ENCODE measurements around the gene CCDC12. TPM values are rescaled to one million over a fixed set of nuclear protein-coding genes. Genes with fewer than 3 reads are reported as not detected.

Gene CCDC12
- total RNA-seq, 1 donor from 2014 or later: 35.6 TPM

DNA sequence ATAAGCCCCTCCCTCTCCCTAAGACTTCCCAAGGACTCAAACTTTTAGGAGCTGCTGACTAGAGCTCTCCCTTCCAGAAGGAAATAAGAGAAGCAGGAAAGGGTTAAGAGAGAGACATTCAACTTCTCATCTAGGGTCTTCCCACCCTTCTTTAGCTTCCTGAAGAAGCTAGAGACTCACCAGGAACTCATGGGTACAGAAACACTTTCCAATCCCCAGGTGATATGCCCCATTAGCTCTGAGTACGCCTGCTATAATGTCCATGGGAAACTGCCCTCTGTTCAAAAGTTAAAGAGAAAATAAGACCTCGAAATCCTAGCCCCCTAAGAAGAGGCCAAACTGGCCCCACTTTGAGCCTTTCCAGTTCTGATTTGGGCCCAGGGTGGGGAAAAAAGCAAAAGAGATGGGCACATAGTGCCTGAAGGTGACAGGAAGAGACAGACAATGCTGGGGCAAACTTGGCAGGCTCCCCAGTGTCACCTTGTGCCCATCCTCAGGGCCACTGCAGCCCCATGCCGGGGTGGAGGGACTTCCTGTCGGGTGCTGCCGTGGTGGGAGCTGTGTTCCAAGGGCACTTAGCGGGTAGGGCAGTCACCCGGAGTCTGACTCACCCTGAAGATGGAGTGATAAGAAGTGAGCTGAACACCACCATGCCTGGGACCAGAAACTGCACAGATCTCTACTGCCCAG is 29.5 kb downstream of the CCDC12 start:
- peak; percentile 76 for DNase-seq (ENCODE audit: low spot score)
- intact Hi-C loops (cut with DNase I): no loop called here

DNA sequence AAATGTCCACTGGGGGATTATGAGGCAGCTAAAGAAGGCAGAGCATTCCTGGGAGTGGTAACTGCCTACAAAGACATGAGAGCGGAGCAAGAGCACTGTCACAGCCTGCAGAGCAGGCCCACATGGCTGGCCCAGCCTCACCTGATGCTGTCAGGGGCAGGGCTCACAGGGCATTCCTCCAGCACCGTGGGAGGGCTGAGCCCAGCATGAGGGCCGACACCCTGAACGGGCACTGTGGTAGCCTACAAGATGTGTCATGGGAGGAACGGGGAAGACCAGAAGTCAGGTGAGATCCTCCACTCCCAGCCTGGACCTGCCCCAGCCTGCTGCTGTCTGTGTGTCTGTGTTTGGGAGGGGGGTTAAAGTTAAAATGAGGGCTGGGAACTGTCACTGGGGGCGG is 30.1 kb downstream of the CCDC12 start:
- intact Hi-C loops (cut with DNase I): no loop called here
- no peak for DNase-seq (ENCODE audit: low spot score)

DNA sequence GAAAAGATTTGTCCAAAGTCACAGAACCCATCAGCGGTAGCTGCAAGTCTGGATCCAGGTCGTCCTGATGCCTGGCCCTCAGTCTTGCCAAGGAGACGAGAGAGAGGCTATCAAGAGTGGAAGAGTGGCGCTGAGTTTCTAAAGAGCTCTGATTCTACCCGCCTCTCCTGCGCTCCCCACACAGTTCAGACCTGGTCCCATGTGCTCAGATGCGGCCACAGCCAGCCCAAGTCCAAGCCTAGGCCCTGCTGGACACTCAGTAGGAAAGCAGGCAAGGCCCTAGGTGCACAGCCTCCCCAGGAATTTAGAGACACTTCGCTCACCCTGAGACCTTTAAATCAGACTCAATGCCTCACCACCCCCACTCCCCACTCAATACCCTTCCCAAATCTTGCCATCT is 32.4 kb downstream of the CCDC12 start:
- peak; percentile 71 for DNase-seq (ENCODE audit: low spot score)
- intact Hi-C loops (cut with DNase I): no loop called here

DNA sequence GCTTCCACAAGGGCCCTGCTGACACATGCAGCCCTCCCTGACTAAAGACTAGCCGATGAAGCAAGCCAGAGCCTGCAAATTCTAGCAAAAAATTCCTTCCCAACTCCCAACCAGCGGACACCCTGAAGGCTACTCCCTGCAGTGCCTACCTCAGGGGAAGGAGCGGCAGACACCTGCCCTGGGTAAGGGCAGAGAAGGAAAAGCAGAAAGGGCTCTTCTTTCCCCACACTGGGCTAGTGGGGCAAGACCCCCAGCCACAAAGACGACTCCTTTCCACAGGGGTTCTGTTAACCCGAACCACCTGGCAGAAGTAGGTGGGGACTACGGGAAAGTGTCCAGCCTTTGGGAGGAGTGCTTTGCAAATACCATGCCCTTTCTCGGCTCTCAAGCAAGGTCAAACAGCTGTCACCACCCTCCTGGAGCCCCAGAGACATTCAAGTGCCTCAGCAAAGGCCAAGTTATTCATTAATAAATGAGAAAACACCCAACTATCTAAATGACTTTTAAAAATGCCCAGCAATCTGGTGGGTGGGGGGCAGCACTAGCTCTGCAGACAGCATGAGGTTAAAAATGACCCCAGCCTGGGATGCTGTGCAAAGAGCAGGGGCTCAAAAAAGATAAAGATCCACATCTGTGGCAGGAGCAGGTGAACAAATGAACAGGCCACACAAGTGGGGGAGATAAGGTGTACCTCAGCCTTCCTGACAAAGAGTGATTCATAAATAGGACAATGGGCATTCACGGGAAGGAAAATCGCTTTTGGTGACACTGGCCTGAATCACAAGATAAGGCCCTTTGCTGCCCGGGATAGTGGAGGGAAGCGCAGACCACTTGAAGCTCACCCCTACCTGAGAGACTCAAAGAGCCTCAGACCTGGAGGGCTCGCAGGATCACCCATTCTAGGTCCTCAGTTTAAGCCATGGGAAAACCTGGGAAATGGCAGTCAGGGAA is 33.0 kb downstream of the CCDC12 start:
- peak; percentile 74 for DNase-seq (ENCODE audit: low spot score)
- intact Hi-C loops (cut with DNase I): no loop called here

DNA sequence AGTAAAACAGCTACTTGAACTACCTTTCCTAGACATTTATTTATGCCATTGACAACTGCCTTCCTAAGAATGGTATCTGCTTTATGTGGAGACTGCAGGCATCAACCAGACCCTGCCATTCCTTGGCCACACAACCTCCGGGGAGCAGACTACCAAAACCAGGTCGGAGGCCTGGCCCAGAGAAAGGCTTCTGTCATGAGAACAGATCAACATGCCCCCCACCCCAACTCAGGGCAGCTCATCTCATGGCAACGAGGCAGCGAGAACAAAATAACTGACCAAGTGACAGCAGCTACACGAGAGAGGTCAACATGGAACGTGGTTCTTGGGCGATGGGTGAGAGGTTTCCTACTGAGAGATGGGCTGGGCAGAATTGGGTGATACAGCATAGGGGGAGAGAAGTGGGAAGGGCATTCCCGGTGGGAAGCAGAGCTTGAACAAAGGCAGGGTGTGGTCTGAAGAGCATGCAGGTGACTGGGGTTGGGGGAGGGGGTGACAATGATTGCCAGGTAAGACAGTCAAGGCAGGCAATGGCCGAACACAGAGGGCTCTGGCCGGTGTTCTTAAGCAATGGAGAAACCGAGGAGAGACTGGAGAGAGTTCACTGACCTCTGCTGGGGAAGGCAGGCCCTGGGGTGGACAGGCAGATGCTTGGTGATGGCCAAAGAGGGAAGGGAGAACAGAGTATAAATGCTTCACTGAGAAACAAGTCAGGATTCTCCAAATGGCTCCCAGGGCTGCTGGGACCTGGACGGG is 33.9 kb downstream of the CCDC12 start:
- intact Hi-C loops (cut with DNase I): no loop called here
- no peak for DNase-seq (ENCODE audit: low spot score)

DNA sequence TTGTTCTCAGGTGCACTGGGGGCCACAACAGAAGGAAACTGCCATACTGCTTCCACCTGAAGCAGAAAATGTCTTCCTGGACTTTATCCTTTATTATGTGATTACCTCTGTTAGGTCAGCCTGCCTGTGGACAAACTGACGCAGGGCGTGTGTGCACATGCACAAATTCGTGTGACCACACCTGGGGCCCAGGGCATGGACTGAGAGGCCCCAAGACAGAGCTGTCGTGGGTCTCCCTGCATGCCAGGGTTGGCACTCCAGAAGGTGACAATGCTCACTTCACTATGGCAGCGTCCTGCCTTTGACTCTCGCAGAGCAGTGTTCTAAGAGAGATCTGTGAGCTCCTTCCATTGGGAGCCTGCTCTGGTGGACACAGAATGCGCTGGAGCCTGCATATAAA is 34.5 kb downstream of the CCDC12 start:
- intact Hi-C loops (cut with DNase I): no loop called here
- no peak for DNase-seq (ENCODE audit: low spot score)

DNA sequence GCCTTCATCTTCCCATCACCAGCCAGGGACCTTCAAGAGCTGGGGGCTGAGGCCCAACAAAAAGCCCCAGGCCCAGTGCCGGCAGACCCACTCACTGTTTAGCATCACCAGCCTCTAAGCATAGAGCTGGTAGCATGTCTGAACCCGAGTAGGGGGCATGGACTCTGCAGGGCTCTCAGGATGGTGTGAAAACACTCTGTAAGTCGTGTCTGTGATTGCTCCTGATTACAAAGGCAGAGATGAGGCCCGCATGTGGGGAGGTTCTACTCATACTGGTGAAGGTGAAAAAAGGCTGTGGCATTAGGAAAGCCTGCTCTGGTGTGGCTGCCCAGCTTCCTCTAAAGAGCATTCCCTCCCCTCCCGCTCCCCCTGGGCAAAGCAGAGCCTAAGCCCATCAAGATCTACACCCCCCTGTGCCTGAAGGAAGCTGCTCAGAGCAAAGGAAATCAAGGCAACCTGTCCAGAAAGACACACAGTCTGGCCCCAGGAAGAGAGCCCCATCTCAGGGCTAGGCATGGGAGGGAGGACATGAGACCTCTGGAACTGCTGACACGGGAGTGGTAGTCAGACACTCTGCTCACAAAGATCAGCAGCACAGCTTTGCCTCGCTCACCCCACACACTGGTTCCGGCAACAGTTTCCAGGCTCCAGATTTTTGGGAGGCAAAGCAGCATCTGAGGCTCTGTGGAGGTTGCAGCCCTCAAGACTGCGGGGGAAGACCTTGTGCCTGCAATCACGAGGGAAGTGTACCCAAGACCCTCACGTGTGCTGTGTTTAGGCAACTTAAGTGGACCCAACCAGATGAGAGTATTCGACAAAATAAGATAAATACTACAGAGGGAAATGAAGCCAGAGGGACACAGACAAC is 36.7 kb downstream of the CCDC12 start:
- peak; percentile 12 for DNase-seq (ENCODE audit: low spot score)
- intact Hi-C loops (cut with DNase I): no loop called here

DNA sequence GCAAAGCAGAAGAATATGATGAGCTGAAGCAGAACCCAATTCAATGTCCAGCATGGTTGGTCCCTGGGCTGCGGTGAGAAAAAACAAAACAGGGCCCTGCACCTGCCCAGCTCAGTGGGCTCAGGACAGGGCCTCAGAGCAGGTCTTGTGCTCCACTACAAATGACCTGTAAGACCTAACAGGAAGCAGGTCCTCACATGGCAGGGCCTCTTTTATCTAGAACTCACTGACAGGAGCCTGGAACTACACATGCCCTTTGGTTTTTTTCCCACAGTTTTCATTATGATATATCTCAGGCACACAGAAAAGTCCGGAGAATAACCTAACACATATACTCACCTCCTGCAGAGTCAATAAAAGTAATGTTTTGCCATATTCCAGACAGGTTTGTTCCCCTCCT is 38.4 kb downstream of the CCDC12 start:
- intact Hi-C loops (cut with DNase I): no loop called here

DNA sequence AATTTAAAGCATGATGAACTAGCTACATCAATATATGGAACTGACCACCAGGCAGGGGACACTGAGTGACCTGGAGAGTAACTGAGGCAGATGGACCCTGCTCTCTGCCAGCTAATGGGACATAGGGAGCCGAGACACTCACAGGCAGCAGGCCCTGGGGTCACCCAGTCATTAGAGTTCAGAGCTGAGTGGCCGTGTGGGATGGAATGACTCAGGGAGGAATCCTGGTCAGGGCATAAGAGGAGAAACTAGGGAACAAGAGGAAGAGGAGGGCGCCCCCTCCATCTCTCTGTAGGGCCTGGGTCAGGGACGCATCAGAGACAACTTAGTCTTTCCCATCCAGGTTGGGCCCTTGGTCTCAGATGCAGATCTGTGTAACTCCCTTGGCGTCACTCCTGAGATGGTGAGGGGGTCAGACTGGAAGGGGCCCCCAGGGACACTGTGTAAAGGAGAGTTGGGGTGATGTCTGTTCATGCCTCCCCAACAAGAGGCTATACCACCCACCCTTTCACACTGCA is 39.8 kb downstream of the CCDC12 start:
- intact Hi-C loops (cut with DNase I): no loop called here

More for the DNA sequence above, 38.4 kb downstream of the CCDC12 start:
- no peak for DNase-seq (ENCODE audit: low spot score)

DNA sequence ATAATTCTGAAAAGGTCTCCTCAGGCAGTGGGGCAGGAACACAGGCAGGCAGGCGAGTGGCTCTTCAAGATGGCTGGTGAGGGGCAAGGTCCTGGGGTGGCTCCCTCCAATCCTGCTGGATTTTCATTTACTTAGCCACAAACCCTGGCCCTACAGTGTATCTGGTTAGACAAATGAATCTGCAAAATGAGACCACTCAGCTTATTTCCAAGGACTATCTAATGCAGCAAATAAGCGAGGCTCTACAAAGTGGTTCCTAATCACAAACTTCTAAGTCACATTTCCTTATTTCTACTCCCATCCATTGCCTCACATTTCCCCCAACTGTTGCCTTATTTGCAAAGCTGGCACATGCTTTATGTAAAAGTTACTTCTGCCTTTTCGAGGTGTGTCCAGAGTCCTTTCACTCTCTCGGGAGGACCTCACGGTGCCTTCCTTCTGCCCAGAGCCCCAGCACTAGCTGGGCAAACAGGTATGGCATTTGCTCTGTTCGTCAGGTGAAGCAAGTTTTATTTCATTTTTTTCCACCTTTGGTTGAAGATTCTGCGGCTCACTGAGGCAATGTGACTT is 40.5 kb downstream of the CCDC12 start:
- peak; percentile 70 for DNase-seq (ENCODE audit: low spot score)
- intact Hi-C loops (cut with DNase I): loop anchor here (2.0 kb wide), 1 partner anchor 43 kb away; the partner anchor contains the start of gene NBEAL2

More for the DNA sequence above, 39.8 kb downstream of the CCDC12 start:
- DNase-seq (ENCODE audit: low spot score): peak; percentile 74

DNA sequence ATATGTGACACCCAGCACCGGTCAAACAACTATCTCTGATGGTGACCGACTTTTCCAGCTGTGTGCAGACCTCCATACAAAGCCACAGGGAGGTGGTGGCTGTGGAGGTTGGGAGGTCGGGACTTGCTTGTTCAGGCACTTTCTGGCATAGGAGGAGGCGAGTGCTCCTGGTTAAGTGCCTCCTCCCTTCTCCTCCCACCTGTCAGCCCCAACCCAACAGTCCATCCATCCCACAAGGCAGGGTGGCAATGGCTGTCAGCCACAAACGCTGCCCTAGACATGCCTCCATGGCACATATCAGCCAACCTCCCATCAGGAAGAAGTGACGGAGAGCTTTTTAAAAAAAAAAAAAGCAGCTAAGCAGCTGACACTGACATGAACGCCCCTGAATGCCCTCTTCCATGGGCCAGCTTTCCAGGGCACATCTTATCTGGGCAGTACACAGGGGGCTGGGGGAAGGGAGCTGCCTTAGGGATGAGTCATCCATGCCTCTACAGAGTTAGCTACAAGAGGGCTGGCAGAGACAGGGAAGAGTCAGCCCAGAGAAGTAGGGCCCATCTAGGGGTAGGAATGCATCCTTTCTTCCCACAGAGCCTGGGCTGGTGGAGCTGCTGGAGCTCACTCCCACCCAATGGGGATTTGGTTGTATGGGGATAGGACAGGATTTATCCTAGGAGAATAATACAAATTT is 41.2 kb downstream of the CCDC12 start:
- intact Hi-C loops (cut with DNase I): loop anchor here (2.0 kb wide), 1 partner anchor 43 kb away; the partner anchor contains the start of gene NBEAL2
- peak; percentile 91 for DNase-seq (ENCODE audit: low spot score)

DNA sequence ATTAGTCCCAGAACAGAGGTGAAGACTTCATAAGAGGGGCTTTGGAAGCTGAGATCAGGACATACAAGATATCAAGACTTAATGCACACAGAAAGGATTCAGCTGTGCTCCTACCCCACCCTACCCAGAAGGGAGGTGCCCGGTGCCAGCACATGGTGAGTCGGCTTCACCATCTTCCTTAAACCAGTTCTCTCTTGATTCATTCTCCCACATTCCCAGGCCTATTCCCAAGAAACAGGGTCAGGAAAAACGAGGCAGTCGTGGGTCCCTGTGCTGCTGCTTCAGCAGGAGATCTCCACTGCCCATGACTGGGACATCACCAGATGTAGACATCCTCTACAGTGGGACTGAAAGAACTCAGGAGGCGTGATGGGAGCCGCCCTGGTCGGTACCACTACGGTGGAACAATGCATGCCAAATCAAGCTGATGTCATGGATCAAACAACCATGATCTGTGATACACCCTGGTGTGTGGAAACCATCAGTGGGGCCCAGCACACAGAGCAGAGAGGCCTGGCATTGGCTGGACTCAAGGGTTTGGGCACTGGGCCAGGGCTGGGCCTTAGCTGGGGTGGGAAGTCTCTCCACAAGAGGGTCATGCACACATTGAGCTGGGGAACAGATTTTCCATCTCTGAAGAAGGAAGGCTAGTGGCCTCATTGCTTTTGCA is 41.9 kb downstream of the CCDC12 start:
- intact Hi-C loops (cut with DNase I): loop anchor here (2.0 kb wide), 1 partner anchor 44 kb away; the partner anchor contains the start of gene NBEAL2
- DNase-seq (ENCODE audit: low spot score): peak; percentile 84

DNA sequence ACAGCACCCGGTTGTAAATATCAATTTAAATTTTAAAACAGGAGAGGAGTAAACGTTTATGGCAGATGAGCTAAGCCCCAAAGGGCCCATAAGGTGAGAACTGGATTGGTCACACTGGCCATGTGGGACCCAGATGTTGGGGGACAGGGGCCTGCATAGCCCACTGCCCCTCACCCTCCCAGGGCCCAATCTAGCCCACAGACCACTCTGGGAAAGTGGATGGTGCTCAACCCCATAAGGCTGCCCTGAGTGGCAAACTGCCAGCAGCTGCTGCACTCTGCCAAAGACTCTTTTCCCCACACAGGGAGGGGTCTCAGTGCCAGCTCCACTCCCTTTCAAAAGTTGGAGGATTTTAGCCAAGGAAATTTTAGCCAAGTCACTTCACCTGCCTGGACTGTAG is 42.5 kb downstream of the CCDC12 start:
- peak; percentile 75 for DNase-seq (ENCODE audit: low spot score)

DNA sequence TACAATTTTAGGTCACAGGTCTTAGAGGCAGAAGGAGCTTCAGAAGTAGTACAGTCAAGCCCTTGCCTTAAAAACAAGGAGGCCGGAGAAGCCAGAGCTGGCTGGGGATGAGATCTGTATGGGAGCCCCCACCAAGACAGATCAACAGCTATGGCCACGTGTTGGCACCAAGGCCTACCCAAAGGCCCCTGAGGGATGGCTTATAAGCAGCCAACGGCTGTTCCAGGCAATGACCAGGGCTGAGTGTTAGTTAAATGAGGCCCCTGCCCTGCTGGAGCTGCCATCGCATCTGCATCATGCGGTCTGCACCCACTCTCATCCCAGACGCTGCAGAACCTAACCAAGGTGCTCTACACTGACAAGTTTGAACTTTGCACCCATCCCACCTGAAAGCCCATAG is 43.3 kb downstream of the CCDC12 start:
- peak; percentile 68 for DNase-seq (ENCODE audit: low spot score)
- intact Hi-C loops (cut with DNase I): no loop called here

More for the DNA sequence above, 42.5 kb downstream of the CCDC12 start:
- intact Hi-C loops (cut with DNase I): loop anchor here (2.0 kb wide), 1 partner anchor 45 kb away; the partner anchor contains the start of gene NBEAL2

DNA sequence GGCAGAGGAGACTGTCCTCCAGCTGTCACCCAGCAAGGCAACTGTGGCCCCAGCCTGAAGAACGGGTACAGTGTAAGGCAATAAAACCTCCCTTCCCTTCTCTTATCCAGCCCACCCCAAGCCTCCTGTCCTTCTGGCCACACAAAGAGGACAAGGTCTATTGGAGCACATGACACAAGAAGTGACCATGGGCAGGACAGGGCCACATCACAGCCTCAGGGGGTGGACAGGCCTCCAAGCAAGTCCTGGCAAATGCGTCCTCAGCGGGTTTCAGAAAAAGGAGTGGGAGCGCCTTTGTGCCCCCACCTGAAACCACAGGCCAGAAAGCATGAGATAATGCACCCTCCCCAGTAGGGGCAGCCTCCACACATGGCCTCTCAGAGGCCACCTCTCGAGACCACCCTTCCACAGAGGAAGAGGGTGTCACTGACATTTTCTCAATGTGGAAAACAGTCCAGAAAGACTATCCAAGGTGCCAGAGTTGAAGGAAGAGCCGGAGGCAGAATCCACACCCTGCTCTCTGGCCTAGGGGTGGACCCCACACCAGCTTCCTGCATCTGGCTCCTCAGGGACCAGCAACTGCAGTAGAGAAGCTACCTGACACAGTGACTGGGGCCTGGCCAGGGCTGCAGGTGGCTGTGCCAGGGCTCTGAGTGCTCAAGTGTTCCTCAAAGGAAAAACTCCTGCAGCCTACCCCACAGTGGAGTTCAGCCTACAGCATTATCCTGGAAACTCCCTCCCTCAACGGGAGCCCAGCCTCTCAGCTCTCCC is 43.9 kb downstream of the CCDC12 start:
- intact Hi-C loops (cut with DNase I): no loop called here
- peak; percentile 70 for DNase-seq (ENCODE audit: low spot score)

DNA sequence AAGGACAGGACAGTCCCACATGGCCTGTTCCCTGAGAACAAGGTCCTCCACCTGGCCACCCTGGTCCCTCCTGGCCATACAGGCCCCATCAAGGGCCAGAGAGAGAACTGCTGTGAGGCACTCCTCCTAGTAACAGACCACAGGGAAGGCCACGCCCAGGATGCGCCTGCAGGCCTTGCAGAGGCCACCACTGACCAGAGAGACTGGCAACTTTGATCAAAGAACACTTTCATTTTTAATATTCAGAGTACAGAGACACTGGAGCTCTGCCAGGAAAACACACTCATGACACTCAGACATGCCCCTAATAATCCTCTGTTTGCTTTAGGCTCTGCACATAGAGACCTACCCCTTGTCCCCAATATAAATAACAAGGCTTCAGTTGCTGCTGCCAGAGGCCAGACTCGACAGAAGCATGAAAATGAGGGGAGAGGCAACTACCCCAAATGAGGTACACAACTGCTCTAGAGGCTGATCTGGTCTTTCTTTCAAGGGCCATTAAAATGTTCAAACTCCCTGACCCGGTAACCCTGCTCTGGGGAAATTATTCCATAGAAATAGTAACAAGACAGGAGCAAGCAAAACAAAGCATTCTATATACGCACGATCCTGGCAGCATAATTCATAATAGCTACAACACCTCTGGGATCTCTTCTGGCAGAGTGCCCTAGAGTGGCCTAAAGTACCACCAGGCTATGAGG is 44.8 kb downstream of the CCDC12 start:
- intact Hi-C loops (cut with DNase I): no loop called here
- DNase-seq (ENCODE audit: low spot score): peak; percentile 91
